Measurements from ENCODE around the gene PRR19.
"Not testable (repeated sequence)": the region's sequence is repeated elsewhere in the genome, so short reads cannot be mapped to it uniquely, and the experiment has no call there.

Gene PRR19

DNA sequence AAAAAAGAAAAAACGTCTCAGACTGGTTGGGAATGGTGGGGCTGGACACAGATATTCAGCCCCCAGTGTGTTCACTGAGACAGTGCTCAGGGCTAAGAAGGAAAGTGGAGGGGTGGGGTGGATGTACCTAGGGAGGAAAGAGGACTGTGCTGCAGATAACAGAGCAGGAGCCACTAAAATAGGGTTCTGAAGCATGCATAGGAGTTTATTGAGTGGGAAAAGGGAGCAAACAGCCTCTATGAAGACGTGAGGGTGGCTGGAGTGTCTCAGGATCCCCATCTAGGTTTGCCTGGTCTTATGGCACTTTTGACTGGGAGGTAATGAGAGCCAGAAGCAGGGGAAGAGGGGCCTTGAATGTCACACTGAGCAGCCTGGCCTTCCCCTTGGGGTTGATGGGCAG lies 26.9 kb downstream of the PRR19 start:
- no peak for DNase-seq

GRCh38 chr19:42330241-42330711 lies 28.3 kb downstream of the PRR19 start:
- DNase-seq, result no peak

- not testable (repeated sequence) for DNase-seq
Observed at GRCh38 chr19:42331333-42331732, 29.4 kb downstream of the PRR19 start.

DNA sequence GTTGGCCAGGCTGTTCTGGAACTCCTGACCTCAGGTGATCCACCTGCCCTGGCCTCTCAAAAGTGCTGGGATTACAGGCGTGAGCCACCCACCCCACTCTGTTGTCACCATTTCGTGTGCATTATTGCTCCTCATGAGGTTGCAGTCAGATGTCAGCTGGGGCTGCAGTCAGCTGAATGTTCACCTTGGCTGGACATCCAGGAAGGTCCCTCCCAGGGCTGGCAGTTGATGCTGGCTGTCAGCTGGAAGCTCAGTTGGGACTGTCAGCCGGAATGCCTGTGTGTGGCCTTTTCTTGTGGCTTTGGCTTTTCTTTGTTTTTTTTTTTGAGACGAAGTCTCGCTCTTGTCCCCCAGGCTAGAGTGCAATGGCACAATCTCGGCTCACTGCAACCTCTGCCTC lies 30.1 kb downstream of the PRR19 start:
- no peak for DNase-seq

- DNase-seq, result no peak
Observed at GRCh38 chr19:42333018-42333417, 31.1 kb downstream of the PRR19 start.

DNA sequence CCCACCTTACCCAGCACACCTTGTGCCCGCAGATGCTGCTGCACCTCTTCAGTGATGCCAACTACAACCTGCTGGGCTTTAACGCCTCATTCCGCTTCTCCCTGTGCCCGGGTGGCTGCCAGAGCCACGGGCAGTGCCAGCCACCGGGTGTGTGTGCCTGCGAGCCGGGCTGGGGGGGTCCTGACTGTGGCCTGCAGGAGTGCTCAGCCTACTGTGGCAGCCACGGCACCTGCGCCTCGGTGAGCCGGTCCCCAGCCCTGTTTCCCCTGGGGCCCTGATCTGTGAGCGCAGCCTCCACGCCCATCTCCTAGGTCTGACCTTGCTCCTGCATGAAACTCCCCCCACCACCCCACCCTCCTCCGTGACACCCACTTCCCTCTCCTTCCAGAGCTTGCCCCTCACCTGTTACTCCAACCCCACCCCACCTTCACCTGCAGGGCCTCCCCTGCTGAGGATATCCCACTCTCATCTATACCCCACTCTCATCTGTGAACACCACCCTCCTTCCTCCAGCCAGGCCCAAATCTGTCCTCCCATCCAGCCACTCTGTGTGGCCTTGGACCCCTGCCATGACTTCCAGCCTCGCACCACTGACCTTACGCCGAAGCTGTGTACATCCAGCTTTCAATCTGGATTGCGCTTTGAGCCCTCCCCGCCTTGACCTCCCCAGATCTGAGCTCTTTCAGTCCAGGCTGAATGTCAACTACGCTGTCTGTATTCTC lies 32.2 kb downstream of the PRR19 start:
- DNase-seq, result no peak

GRCh38 chr19:42334697-42335373 lies 32.9 kb downstream of the PRR19 start:
- DNase-seq, result no peak

- DNase-seq, result no peak
Observed at GRCh38 chr19:42335374-42335936, 33.5 kb downstream of the PRR19 start.

DNA sequence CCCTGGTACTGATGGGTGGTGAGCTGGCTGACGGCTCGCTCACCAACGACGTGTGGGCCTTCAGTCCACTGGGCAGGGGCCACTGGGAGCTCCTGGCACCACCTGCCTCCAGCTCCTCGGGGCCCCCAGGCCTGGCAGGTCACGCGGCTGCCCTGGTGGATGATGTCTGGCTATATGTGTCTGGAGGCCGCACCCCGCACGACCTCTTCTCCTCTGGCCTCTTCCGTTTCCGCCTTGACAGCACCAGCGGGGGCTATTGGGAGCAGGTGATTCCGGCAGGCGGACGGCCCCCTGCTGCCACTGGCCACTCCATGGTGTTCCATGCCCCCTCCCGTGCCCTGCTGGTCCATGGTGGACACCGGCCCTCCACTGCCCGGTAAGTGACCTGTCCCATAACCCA lies 34.0 kb downstream of the PRR19 start:
- no peak for DNase-seq

DNA sequence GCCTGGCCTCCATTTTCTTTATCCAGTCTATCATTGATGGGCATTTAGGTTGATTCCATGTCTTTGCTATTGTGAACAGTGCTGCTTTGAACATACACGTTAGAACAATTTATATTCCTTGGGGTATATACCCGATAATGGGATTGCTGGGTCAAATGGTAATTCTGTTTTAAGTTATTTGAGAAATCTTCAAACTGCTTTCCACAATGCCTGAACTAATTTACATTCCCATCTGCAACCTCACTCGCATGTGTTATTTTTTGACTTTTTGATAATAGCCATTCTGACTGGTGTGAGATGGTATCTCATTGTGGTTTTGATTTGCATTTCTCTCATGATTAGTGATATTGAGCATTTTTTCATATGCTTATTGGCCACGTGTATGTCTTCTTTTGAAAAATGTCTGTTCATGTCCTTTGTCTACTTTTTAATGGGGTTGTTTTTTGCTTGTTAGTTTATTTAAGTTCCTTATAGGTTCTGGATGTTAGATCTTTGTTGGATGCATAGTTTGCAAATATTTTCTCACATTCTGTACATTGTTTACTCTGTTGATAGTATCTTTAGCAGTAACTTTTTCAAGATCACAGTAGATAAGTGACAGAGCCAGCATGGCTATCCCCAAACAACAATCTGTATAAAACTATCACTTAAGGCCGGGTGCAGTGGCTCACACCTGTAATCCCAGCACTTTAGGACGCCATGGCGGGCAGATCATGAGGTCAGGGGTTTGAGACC lies 37.4 kb downstream of the PRR19 start:
- not testable (repeated sequence) for DNase-seq

GRCh38 chr19:42339922-42340321 lies 38.0 kb downstream of the PRR19 start:
- DNase-seq, result not testable (repeated sequence)

- no peak for DNase-seq
Observed at GRCh38 chr19:42343344-42344110, 41.6 kb downstream of the PRR19 start.

DNA sequence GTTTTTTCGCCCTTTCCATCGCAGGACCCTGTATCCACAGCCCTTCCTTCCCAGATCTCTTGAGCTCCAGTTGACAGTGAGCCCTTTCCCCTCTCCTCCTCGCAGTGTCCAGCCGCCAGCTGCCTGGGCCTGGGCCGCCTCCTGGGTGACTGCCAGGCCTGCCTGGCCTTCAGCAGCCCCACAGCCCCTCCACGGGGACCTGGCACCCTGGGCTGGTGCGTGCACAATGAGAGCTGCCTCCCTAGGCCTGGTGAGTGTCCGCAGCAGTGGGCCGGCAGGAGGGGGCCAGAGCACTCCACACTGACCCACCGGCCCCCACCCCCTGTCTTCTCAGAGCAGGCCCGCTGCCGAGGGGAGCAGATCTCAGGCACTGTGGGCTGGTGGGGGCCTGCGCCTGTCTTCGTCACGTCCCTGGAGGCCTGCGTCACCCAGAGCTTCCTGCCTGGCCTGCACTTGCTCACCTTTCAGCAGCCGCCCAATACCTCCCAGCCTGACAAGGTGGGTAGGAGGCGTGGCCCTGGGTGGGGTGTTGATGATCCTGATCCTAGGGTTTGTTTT lies 42.5 kb downstream of the PRR19 start:
- DNase-seq, result no peak

DNA sequence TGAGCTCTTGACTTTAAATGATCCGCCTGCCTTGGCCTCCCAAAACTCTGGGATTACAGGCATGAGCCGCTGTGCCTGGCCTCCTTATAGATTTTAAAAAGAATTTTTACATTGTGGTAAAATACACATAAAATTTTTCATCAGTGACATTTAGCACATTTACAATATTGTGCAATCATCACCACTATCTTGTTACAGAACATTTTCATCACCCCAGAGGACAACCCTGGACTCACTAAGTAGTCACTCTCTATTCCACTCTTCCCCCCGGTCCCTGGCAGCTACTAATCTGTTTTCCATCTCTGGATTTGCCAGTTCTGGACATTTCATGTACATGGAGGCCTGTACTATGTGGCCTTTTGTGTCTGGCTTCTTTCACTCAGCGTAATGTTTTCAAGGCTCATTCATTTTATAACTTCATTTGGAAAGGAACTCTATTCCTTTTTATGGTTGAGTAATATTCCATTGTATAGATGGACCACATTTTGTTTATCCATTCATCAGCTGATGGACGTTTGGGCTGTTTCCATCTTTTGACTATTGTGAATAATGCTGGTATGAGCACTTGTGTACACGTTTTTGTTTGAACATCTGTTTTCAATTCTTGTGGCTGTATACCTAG lies 43.4 kb downstream of the PRR19 start:
- DNase-seq, result no peak

GRCh38 chr19:42348211-42348610 lies 46.3 kb downstream of the PRR19 start:
- no peak for DNase-seq

DNA sequence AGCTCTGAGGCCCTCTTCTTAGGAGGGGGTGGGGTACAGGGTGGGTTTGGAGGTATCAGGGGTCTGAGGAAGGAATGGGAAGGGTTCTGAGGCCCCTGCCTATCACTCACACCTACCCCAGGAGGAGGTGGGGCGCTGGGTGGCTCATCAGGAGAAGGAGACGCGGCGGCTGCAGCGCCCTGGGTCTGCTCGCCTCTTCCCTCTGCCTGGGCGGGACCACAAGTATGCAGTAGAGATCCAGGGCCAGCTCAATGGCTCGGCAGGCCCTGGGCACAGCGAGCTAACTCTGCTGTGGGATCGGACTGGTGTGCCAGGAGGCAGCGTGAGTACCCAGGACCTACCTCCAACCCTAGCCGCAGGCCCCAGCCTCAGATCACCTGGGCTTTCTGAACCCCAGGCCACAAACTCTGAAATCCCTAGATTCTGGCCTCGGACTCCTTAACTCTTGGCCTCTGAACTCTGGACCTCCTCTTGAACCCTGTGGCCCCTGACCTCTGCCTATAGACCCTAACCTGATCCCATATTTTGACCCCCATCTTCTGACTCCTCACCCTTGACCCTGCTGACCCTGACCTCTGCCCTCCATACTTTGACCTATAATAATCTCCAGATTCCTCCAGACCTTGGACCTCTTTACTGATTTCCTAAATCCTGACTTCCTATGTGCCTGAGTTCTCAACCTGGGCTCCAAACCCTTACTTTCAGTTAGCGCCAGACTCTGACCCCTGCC lies 47.6 kb downstream of the PRR19 start:
- no peak for DNase-seq

- no peak for DNase-seq
Observed at GRCh38 chr19:42350417-42350816, 48.5 kb downstream of the PRR19 start.

GRCh38 chr19:42351079-42351735 lies 49.3 kb downstream of the PRR19 start:
- no peak for DNase-seq

GRCh38 chr19:42352301-42353259 lies 50.6 kb downstream of the PRR19 start:
- DNase-seq, result peak; percentile 37

All from NCI-H1694 treated with DMSO at 0.1 percent for 48 hours (cell line).